Neural crest cell (in vitro differentiated cells): ENCODE data around the gene DAPK1. TPM values are rescaled to one million over a fixed set of nuclear protein-coding genes. Genes with fewer than 3 reads are reported as not detected.

ENCODE experiments used
- DNase-seq: peaks from one replicate; pipeline ENCODE4 v3.0.0; 2021; ENCODE audit warnings: low read depth, mixed read lengths, low spot score
- H3K27ac Mint-ChIP-seq: one replicate; pipeline ENCODE4 v1.8.0; 2021; ENCODE audit warnings: mild to moderate bottlenecking, mixed read lengths; ENCODE audit not compliant: unreplicated experiment
- H3K27me3 Mint-ChIP-seq: 2 replicates; pipeline ENCODE4 v1.8.0; 2021; ENCODE audit warnings: low read depth, mild to moderate bottlenecking, mixed read lengths
- H3K36me3 Mint-ChIP-seq: 2 replicates; pipeline ENCODE4 v1.8.0; 2021; ENCODE audit warnings: low read depth, mild to moderate bottlenecking, mixed read lengths
- H3K4me1 Mint-ChIP-seq: 2 replicates; pipeline ENCODE4 v1.8.0; 2021; ENCODE audit warnings: mixed read lengths
- H3K4me3 Mint-ChIP-seq: one replicate; pipeline ENCODE4 v1.8.0; 2021; ENCODE audit warnings: mild to moderate bottlenecking, mixed read lengths
- H3K9me3 Mint-ChIP-seq: 2 replicates; pipeline ENCODE4 v1.8.0; 2021; ENCODE audit warnings: mixed read lengths
- CTCF ChIP-seq: fragments of 200-600 bp; sonication (generic); conservative IDR thresholded peaks from 2 replicates; pipeline ENCODE4 v1.5.0; 2021; ENCODE audit warnings: antibody characterized with exemption, mild to moderate bottlenecking
- total RNA-seq: library from RNA; stranded (reverse); gene quantifications from 2 replicates; pipeline ENCODE4 v1.2.1, GENCODE V29; 2021

The DAPK1 gene
- total RNA-seq, 1 donor from 2014 or later: 62.7 TPM

- Mint-ChIP-seq H3K9me3 (no peaks in the 10 kb centered on the region), H3K36me3 (peaks cover 20% of the 10 kb centered on the region), H3K4me3 (no peak overlapping the region), H3K4me1 (peaks cover 3% of the 10 kb centered on the region), H3K27me3 (no peaks in the 10 kb centered on the region), H3K27ac (no peak overlapping the region)
- no peak for DNase-seq
- TF ChIP-seq CTCF: no peak
These were observed 140.6 kb downstream of the DAPK1 start for GRCh38 chr9:87638292-87638691.

GRCh38 chr9:87639949-87640348 is 142.3 kb downstream of the DAPK1 start:
- DNase-seq: no peak
- no peaks in the 10 kb centered on the region for H3K9me3 Mint-ChIP-seq
- H3K27ac Mint-ChIP-seq: no peak overlapping the region
- H3K27me3 Mint-ChIP-seq: no peaks in the 10 kb centered on the region
- peaks cover 23% of the 10 kb centered on the region for H3K36me3 Mint-ChIP-seq
- no peak for TF ChIP-seq CTCF
- H3K4me3 Mint-ChIP-seq: no peak overlapping the region
- peaks cover 19% of the 10 kb centered on the region for H3K4me1 Mint-ChIP-seq

- peaks cover 23% of the 10 kb centered on the region for H3K36me3 Mint-ChIP-seq
- DNase-seq: no peak
- TF ChIP-seq CTCF: no peak
- peaks cover 19% of the 10 kb centered on the region for H3K4me1 Mint-ChIP-seq
- no peaks in the 10 kb centered on the region for H3K27me3 Mint-ChIP-seq
- H3K9me3 Mint-ChIP-seq: no peaks in the 10 kb centered on the region
- H3K27ac Mint-ChIP-seq: no peak overlapping the region
- no peak overlapping the region for H3K4me3 Mint-ChIP-seq
These were observed 142.7 kb downstream of the DAPK1 start for GRCh38 chr9:87640385-87640795.

GRCh38 chr9:87641067-87641466 is 143.4 kb downstream of the DAPK1 start:
- Mint-ChIP-seq H3K27ac (no peak overlapping the region), H3K4me1 (peaks cover 16% of the 10 kb centered on the region), H3K36me3 (peaks cover 23% of the 10 kb centered on the region), H3K9me3 (no peaks in the 10 kb centered on the region), H3K27me3 (no peaks in the 10 kb centered on the region), H3K4me3 (no peak overlapping the region)
- DNase-seq: no peak
- no peak for TF ChIP-seq CTCF

GRCh38 chr9:87642330-87643106 is 144.9 kb downstream of the DAPK1 start:
- H3K4me3 Mint-ChIP-seq: no peak overlapping the region
- TF ChIP-seq CTCF: no peak
- no peak overlapping the region for H3K27ac Mint-ChIP-seq
- peaks cover 16% of the 10 kb centered on the region for H3K4me1 Mint-ChIP-seq
- peaks cover 25% of the 10 kb centered on the region for H3K36me3 Mint-ChIP-seq
- no peak for DNase-seq
- no peaks in the 10 kb centered on the region for H3K9me3 Mint-ChIP-seq
- no peaks in the 10 kb centered on the region for H3K27me3 Mint-ChIP-seq
